HG03439 (cell line): ENCODE data around the gene SFXN3.

Experiments used
- ATAC-seq: cut with Tn5 transposase; IDR thresholded peaks from one replicate; pipeline ENCODE4 v1.9.1; 2021; ENCODE audit warnings: mild to moderate bottlenecking, moderate library complexity; ENCODE audit not compliant: unreplicated experiment

Gene SFXN3

DNA sequence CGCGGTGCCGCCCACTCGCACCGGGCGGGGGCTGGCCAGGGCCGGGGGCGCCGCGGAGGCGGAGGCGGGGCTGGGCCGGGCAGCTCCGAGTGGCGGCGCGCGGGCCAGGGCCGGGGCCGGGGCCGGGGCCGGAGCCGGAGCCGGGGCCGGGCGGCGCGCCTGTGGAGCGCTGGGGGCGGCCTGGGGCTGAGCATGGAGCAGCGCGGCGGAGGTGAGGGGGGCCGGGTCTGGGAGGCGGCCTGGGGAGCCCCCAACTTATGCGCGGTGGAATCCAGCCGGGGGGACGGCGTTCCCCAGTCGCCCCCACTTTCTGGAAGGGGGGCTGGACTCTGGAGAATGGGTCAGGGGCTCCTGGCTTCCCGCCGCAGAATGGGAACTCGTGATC, 31.3 kb upstream of the SFXN3 start, which contains the start of gene LZTS2:
Gene LZTS2 (plus strand): TSS at position 67 of the 385 bp plus-strand sequence. CDS start 2,731 bp downstream, outside the sequence.
- ATAC-seq = no peak

DNA sequence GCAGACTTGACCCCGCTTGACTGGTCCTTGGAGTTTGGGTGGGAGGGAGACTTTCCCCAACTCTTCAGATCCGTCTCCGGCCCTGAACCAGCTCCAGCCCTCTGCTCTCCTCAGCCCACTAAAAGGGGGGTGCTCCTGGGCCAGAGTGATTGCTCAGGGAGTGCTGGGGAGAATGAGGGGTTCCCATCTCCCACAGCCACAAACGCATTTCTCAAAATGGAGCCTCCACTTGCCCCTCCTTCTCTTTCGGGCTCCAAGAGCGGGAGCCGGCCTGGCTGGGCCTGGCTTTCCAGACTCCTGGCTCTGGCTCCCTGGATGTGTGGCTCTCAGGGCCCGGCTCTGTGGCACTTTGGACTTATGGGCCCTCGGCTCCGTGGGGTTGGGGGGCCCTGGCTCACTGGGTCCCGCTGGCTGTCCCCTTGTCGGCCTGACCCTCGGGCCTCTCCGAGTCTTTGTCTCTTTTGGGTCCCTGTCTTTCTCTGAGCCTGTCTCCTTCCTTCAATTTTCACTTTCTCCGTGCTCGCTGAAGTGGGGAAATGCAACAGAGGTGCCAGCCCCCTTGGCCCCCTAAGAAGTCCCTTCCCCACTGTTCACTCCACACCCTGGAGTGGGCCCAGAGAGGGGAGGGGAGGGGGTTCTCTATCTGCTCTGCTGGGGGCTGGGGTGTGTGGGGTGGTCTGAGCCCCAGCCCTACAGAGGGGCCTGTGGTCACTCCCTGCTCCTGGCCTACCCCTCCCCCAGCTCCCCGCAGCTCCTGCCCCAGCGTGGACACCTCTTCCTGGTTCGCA, 30.7 kb upstream of the SFXN3 start:
- no peak for ATAC-seq

DNA sequence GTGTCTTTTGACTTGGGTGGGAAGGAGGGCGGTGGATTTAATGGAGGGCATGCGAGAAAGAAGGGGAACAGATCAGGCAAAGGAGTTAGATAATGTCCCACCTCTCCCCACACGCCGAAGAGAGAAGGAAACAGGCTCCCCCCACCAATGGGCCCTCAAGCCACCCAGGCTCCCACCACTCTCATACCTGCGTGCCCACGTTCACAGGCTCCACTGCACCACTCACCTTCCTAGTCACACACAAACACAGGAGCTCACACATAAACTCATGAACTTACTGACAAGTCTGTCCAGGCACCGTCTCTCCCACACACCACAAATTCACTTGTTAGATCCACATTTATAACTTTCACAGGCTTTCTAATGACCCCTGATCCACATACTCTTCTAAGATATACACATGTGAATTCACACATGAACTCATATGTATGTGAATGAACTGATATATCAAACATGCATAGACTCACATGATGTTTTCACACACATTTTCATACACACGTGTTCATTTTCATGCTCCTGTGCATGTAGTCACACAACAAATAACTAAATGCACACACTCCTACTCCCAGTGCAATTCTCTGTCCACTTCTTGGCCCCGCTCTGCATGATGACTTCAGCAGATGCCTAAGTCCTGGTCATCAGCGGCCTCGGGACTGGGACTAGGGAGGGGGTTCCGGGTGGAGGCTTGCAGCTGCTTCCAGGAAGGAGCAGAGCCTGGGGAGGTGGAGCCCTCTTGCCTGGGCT, 29.9 kb upstream of the SFXN3 start:
- no peak for ATAC-seq

DNA sequence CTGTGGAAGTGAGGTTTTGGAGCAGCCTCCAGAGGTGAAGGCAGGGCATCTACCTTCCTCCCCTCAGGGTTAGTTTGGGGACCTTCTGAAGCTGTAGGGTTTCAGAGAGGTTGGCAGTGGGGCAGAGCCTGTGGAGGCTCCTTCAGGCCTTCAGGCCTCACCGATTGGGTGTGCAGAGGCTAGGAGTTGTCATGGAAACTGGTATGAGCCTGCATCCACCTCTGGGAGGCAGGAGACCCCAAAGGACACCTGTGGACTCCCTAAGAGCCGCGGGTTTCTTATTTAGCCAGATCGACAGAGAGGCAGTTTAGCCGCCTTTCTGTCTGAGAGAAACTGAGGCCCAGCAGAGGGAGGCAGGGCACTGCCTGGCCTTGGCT, 29.4 kb upstream of the SFXN3 start:
- ATAC-seq = no peak

DNA sequence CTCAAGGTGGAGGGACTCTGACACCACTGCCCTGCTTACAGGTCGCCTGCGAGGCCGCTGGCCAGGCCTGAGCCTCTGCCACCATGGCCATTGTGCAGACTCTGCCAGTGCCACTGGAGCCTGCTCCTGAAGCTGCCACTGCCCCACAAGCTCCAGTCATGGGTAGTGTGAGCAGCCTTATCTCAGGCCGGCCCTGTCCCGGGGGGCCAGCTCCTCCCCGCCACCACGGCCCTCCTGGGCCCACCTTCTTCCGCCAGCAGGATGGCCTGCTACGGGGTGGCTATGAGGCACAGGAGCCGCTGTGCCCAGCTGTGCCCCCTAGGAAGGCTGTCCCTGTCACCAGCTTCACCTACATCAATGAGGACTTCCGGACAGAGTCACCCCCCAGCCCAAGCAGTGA, 28.6 kb upstream of the SFXN3 start:
- ATAC-seq = no peak

DNA sequence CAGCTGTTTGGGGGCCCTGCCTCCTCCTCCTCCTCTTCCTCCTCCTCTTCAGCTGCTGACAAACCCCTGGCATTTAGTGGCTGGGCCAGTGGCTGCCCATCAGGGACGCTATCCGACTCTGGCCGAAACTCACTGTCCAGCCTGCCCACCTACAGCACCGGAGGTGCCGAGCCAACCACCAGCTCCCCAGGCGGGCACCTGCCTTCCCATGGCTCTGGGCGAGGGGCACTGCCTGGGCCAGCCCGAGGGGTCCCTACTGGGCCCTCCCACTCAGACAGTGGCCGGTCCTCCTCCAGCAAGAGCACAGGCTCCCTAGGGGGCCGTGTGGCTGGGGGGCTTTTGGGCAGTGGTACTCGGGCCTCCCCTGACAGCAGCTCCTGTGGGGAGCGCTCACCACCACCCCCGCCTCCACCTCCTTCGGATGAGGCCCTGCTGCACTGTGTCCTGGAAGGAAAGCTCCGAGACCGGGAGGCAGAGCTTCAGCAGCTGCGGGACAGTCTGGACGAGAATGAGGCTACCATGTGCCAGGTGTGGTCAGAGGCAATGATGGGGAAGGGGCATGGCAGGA, 27.3 kb upstream of the SFXN3 start:
- ATAC-seq = no peak

DNA sequence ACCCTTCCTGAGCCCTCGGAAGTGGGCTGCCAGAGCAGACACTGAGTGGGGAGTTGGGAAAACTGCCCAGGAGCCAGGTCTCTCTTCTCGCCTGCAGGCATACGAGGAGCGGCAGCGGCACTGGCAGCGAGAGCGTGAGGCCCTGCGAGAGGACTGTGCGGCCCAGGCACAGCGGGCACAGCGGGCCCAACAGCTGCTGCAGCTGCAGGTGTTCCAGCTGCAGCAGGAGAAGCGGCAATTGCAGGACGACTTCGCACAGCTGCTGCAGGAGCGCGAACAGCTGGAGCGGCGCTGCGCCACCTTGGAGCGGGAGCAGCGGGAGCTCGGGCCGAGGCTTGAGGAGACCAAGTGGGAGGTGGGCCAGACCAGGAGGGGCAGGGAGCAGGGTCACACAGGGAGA, 25.7 kb upstream of the SFXN3 start:
- ATAC-seq = no peak

DNA sequence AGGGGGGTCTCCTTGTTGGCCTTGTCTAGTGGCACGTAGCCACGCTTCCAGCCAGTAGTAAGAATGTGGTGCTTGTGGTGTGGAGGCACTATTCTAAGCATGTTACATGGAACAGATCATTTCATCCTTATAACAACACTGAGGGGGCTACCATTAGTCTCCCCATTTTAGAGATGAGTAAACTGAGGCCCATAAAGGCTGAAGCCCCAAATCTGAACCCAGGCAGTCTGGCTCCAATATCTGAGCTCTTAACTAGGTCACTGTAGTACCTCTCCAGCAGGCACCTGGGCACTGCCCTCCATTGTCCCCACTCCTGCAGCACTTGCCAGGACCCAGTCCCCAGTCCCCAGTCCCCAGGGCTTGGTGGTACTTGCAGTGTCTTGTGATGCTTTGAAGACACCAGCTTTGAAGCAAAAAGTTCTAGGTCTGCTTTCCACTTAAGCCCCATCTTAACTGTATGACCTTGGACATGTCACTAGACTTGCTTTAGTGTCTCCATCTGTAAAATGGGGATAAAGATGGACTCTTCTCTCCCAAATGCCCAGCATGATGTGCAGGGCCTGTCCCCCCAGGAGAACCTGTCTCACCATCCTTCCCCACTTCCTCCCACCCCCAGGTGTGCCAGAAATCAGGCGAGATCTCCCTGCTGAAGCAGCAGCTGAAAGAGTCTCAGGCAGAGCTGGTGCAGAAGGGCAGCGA, 25.0 kb upstream of the SFXN3 start:
- ATAC-seq = no peak

DNA sequence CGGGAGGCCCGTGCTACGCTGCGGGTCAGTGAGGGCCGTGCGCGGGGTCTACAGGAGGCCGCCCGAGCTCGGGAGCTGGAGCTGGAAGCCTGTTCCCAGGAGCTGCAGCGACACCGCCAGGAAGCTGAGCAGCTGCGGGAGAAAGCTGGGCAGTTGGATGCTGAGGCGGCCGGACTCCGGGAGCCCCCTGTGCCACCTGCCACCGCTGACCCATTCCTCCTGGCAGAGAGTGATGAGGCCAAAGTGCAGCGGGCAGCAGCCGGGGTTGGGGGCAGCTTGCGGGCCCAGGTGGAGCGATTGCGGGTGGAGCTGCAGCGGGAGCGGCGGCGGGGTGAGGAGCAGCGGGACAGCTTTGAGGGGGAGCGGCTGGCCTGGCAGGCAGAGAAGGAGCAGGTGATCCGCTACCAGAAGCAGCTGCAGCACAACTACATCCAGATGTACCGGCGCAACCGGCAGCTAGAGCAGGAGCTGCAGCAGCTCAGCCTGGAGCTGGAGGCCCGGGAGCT, 24.4 kb upstream of the SFXN3 start:
- ATAC-seq = no peak

DNA sequence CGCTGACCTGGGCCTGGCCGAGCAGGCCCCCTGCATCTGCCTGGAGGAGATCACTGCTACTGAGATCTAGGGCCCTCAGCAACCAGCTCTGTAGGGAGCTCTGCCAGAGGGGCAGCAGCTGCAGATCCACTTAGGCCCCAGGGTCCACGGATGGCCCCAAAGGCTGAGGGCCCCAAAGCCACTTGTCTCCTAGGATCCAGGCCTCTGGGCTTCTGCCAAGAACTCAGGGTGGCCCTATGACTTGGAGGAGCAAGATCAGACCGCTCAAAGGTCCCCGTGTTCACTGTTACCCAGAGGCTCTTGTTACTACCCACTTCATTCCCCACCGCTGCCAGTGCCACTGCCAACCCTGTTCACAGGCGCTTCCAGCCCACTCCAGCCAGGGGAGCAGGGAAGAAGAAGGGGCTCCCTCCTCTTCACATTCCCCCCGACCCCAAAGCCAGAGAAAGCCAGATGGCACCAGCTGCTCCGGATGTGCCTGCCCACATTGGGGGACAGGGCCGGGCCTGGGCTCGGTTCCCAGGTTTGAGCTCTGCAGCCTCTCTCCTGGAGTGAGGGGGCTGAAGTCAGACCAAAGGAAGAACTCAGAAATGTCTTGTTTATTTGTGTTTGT, 23.8 kb upstream of the SFXN3 start:
- ATAC-seq = no peak

DNA sequence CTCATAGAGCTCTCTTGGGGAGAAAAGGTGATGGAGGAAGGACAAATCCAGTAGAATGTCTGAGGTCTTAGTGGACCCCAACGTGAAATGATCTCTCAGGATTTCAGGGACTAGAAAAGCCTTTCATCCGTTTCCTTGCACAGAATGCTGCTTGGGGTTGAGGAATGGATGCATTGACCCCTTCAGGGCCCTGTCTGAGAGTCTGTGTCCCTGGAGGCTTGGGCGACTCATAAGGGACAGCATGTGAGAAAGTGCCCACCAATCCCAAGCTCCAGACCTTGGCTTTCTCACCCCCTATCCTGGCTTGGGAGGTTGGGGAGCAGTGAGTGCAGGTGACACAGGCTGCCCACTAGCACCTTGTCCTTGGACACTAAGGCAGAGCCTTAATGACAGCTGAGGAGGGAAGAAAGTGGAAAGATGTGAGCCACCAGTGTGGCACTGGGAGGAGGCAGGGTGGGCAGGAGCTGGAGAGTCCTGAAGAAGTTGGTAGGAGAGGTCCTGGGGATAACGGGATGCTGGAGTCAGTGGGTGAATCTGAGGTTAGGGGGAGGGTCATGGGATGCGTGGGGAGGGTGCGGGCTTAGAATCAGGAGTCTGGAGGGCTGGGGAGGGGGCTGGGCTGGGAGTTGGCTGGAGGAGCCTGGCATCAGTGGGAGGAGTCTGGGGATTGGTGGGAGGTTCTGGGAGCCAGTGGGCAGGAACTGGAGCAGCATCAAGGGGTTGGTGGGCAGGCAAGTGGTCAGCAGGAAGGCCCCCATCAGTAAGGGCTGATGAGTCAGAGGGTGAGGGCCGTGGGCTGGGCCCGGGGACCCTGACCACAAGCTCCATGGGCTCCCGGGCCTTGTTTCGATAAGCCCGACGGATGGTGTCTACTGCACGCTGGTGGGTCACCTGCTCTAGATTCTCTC, 22.9 kb upstream of the SFXN3 start:
- ATAC-seq = no peak

DNA sequence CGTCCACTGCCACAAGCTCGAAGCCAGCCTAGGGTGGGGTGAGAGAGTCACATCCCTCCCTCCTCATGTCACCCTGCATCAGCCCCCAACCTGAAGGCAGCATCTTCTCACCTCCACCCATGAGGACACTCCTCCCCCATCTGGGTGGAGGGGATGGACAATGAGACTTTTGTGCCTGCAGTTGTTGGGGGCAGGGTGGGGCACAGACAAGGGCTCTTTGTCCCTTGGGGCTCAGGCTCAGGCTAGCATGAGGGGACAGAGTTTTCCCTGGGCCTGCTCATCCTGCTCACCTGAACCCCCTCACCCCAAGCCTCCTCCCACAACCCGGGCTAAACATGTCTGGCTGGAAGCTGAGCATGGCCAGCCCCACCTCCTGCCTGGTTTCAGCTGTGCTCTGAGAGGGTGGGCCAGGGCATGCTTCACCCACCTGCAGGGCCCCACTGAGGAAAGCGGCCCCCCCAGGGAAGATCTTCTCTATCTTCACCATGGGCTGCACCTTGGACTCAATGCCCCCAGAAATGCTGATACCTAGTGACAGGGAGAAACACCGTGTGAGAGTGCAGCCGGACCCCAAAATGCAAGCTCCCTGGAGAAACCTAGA, 22.1 kb upstream of the SFXN3 start:
- no peak for ATAC-seq

DNA sequence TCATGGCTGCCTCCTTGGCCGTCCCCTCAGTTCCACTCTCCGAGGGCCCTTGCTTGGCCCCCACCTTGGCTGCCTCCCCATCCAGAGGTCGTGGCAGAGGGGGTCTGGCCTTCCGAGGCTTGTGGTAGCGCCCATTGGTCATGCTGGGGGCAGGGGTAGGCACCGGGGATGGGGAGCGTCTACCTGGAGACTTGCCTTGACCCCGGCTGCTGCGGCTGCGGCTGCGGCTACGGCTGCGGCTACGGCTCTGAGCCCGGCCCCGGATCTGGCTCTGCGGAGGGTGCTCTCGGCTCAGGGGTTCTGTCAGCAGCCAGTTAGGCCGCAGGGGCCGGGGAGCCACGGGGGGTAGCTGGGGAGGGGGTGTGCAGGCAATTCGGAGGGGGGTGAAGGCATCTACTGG, 20.7 kb upstream of the SFXN3 start:
- no peak for ATAC-seq

DNA sequence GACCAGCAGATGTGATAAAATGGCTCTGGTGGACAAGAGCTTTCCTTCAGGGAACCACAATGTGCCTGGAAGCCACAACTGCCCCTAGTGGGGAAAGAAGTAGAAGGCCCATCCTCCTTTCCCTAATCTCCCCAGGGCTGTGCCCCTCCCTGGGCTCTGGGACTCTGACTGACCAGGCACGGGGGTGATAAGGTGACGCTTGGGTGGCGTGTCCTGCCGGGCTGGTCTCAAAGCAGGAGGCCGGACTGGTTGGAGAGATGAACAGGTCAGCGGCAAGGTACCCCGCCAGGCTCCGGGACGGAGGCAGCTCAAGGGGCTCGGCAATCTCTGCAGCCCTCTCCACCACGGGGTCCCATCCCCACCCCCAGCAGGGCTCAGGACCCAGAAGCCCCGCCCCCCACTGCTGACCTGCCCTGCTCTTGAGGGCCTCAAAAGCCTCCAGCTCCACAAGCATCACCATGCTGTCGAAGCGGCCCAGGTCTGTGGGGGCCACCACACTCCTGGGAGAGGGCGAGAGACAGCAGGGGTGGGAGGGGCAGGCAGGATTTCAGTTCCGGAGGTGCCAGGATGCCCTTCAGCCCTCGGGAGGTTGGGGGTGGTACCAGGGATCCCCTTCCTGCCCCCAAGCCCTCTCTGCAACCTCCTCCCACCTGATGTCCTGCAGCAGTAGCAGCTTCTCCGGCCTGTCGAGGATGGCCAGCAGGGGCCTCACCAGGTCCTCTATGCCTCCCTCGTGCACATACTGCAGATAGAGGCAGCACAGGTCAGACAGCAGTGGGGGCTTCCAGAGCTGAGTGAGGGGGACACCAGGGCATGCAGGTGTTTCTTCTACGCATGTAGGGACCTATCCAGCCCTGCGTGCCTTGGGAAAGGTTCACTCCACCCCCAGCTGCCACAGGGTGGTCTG, 19.3 kb upstream of the SFXN3 start:
- ATAC-seq = no peak

DNA sequence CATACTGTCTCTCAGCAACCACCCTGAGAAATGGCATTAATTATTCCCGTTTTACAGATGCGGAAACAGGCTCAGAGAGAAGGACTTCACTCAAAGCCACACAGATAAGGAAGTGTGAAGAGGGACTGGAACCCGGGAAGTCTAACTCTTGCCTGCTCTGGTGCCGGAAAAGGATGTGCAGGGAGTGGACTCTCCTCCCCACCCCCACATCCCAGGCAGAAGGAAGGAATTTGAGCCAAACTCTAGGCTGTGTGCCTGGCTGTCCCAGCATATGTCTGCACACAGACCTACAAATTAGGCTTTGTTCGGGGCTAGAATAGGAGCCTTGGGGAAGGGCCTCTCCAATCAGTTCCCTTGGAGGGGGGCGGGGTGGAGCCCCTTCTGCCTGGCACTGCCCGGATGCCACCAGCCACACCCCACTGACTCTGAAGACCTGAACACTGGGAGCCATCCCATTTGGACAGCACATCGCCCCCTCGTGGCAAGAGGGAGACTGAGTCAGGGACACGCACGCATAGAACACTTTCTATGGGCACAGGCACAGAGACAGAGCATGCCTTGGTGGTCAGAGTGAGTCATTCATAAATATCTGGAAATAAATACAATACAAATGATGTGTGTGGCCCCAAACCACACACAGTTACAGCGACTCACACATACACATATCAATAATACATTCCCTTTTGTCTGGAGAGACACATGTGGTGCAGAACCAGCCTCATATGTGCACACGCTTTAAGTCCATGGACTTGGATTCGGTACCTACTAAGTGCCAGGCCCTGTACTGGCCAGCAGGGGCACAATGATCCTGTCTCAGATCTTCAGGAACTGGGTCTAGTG, 18.3 kb upstream of the SFXN3 start:
- peak; percentile 77 for ATAC-seq

DNA sequence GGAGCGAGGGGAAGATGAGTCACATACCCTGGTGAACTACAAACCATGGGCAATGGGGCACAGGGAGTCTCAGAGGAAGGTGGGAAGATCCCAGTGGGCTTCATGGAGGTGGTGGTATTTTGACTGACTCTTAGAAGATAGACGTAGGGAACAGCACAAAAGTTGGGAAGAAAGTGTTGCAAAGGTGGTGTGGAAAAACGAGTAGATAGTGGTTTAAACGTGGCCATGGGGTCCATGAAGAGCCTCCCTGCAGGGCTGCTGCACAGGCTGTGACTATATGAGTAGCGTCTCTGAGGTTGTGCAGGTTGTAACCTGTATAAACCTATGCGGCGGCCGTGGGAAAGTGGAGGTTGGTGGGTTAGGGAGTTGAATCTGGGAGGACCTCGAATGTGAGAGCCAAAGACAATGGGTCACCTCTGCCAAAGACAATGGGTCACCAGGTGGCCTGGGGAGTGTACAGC, 17.6 kb upstream of the SFXN3 start:
- no peak for ATAC-seq

DNA sequence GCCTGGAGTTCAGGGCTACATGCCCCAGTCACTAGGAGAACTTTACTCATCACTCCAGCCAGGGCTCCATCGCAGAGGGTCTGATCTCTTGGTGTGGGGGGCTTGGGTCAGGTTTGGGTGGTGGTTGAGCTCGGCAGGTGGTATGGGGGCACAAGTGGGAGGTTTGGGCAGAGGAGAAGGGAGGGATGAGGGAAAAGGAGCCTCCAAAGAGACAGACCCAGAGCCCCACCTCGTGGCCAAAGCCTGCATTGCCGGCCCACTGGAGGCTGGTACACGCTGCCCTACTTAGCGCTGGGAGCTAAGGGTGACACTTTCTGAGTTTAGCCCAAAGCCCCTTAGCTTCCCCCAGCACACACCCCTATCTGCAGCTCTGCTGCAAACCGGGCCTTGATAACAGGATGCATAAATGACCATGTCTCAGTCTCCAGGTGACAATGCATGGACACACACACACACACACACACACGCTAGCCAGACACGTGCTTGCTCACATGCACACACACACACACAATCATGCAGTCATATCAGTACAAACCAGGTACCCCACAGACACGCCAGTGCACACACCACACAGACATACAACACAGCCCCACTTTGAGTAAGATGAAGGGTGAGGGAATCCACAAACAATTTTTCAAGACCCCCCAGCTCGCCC, 16.7 kb upstream of the SFXN3 start:
- ATAC-seq = no peak
